Large intestine (tissue), 3 donors: Measurements from ENCODE around the gene HELT. TPM values are rescaled to one million over a fixed set of nuclear protein-coding genes. Genes with fewer than 3 reads are reported as not detected.

ENCODE experiments used
- DNase-seq, 2 donors: peaks; one replicate each; pipeline versions ENCODE4 v3.0.0 to v3.0.0-alpha.2; 2013
- H3K27ac ChIP-seq: one replicate; pipeline ENCODE4 v1.5.1; 2013; ENCODE audit warnings: low read length
- H3K27me3 ChIP-seq: 2 replicates; pipeline ENCODE4 v1.6.1; 2013; ENCODE audit warnings: low read length; ENCODE audit not compliant: control insufficient read depth, insufficient read depth
- H3K36me3 ChIP-seq: 2 replicates; pipeline ENCODE4 v1.6.1; 2013; ENCODE audit warnings: low read length; ENCODE audit not compliant: control insufficient read depth, insufficient read depth
- H3K4me1 ChIP-seq: one replicate; pipeline ENCODE4 v1.6.1; 2013; ENCODE audit warnings: low read length; ENCODE audit not compliant: control insufficient read depth, insufficient read depth
- H3K4me3 ChIP-seq: one replicate; pipeline ENCODE4 v1.5.1; 2013; ENCODE audit warnings: low read length
- H3K9me3 ChIP-seq: one replicate; pipeline ENCODE4 v1.6.1; 2013; ENCODE audit warnings: mild to moderate bottlenecking, low read depth, low read length, moderate library complexity; ENCODE audit not compliant: control insufficient read depth
- WGBS: methylation state at CpG from one replicate; pipeline ENCODE4 v1.1.5; 2013; ENCODE audit warnings: low lambda C conversion rate; ENCODE audit not compliant: insufficient coverage; 5-methylcytosine and 5-hydroxymethylcytosine counted together
- polyA plus RNA-seq: library from polyadenylated mRNA; unstranded; fragments of 120-200 nt; gene quantifications from one replicate; pipeline ENCODE4 v1.2.1, GENCODE V29; 2013

Gene HELT
- polyA plus RNA-seq, 1 donor, result not detected

- DNase-seq, result no peak
- Histone ChIP-seq H3K9me3 (no peaks in the 10 kb centered on the region), H3K27ac (no peak overlapping the region), H3K27me3 (peaks cover 97% of the 10 kb centered on the region), H3K36me3 (no peaks in the 10 kb centered on the region), H3K4me3 (no peak overlapping the region), H3K4me1 (no peaks in the 10 kb centered on the region)
- no CpG with 5 or more reads among the region's 57 CpGs for WGBS
These were observed 1.4 kb downstream of the HELT start for GRCh38 chr4:185019456-185020292.

- Histone ChIP-seq H3K36me3 (no peaks in the 10 kb centered on the region), H3K4me1 (no peaks in the 10 kb centered on the region), H3K27me3 (peaks cover 97% of the 10 kb centered on the region), H3K4me3 (no peak overlapping the region), H3K27ac (no peak overlapping the region), H3K9me3 (no peaks in the 10 kb centered on the region)
- no CpG with 5 or more reads among the region's 48 CpGs for WGBS
- DNase-seq, result no peak
These were observed 2.1 kb downstream of the HELT start for GRCh38 chr4:185020293-185020808.

GRCh38 chr4:185020863-185021761 lies 2.8 kb downstream of the HELT start:
- no peaks in the 10 kb centered on the region for H3K36me3 ChIP-seq
- WGBS, result no CpG with 5 or more reads among the region's 55 CpGs
- no peak overlapping the region for H3K27ac ChIP-seq
- no peak overlapping the region for H3K4me3 ChIP-seq
- H3K27me3 ChIP-seq, result peaks cover 94% of the 10 kb centered on the region
- H3K4me1 ChIP-seq, result no peaks in the 10 kb centered on the region
- H3K9me3 ChIP-seq, result no peaks in the 10 kb centered on the region
- DNase-seq, result no peak

DNA sequence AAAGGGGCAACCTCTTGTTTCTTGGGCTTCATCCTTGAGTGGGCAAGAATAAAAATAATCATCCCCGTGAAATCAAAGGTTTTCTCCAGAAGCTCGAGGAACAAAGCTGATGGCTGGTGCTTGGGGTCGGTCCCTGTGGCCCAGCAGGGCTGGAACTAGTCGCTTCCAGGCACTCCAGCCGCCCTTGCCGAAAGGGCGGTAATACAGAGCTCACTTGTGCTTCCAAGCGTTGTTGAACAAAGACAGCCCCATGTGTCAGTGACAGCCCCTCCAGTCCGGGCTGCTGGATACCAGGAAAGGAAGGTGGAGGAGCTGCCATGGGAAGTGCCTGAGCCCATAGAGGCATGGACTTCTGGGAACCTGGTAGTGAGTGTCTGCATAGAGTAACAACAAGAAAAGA lies 5.2 kb downstream of the HELT start:
- Histone ChIP-seq H3K27ac (no peak overlapping the region), H3K27me3 (peaks cover 73% of the 10 kb centered on the region), H3K4me3 (no peak overlapping the region), H3K9me3 (no peaks in the 10 kb centered on the region), H3K4me1 (no peaks in the 10 kb centered on the region), H3K36me3 (no peaks in the 10 kb centered on the region)
- DNase-seq, result no peak
- no CpG with 5 or more reads among the region's 9 CpGs for WGBS

DNA sequence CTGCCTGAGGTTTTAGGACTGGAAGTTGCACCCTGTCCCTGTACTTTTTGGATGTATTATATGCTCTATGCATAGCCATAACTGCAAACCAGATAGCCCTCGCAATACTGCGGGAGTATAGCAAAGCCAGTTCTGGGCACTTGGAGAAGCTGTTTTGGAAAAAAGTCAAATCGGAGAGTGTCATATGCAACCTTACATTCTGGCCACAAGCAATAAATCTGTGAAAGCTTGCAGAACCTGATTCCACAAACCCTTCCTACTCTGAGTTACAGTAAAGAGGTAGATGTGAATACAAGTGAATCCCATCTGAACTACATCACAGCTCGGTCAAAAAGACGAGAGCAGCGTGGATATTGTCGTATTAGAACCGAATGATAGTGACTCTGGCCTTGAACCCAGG lies 10.3 kb downstream of the HELT start:
- H3K4me1 ChIP-seq, result no peaks in the 10 kb centered on the region

DNA sequence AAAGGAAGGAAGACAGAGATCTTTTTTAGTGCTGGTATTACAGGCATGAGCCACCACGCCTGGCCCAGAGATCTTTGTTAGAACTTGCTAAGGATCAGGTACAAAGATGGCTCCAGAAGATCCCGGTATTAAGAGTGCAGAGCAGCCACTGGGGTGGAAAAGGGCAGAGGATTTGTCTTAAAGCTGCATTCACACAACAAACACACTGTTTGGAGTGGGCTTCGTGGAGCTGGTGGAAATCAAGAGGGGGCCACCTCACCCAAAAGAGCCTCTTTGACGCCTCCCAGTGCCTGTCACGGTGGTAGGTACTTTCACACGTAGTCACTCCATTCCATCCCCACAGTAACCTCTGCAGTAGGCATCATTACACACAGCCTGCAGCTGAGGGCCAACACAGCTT lies 13.3 kb downstream of the HELT start:
- H3K27me3 ChIP-seq, result peaks cover 34% of the 10 kb centered on the region
- no peaks in the 10 kb centered on the region for H3K9me3 ChIP-seq
- H3K4me1 ChIP-seq, result no peaks in the 10 kb centered on the region
- no peak overlapping the region for H3K27ac ChIP-seq
- DNase-seq, result no peak
- H3K4me3 ChIP-seq, result no peak overlapping the region
- WGBS, result no CpG with 5 or more reads among the region's 6 CpGs
- H3K36me3 ChIP-seq, result no peaks in the 10 kb centered on the region

More for the DNA sequence above, 10.3 kb downstream of the HELT start:
- Histone ChIP-seq H3K27me3 (peaks cover 56% of the 10 kb centered on the region), H3K9me3 (no peaks in the 10 kb centered on the region), H3K36me3 (no peaks in the 10 kb centered on the region), H3K27ac (no peak overlapping the region), H3K4me3 (no peak overlapping the region)
- DNase-seq, result no peak
- WGBS, result 83% methylated on average over 1 of the region's 8 CpGs

DNA sequence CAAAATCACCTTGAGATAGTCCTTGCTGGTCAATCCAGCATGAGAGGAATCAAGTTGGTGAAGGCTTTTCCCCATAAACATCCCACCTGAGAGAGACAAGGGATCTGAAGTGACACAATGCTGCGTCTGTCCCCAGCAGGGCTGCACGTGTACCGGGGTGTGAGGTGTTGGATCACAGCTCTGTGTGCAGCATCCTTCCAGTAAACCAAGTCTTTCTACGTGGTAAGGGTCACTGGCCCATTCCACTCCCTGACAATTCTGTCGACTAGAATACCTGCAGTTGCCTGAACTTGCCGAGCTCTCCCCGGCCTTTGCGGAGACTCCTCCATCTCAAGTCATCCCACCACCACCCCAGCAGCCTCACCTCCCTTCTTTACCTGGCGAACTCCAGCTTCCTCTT lies 14.8 kb downstream of the HELT start:
- Histone ChIP-seq H3K4me1 (no peaks in the 10 kb centered on the region), H3K9me3 (no peaks in the 10 kb centered on the region), H3K27ac (no peak overlapping the region), H3K4me3 (no peak overlapping the region), H3K36me3 (no peaks in the 10 kb centered on the region), H3K27me3 (peaks cover 34% of the 10 kb centered on the region)
- no CpG with 5 or more reads among the region's 9 CpGs for WGBS
- DNase-seq, result no peak

DNA sequence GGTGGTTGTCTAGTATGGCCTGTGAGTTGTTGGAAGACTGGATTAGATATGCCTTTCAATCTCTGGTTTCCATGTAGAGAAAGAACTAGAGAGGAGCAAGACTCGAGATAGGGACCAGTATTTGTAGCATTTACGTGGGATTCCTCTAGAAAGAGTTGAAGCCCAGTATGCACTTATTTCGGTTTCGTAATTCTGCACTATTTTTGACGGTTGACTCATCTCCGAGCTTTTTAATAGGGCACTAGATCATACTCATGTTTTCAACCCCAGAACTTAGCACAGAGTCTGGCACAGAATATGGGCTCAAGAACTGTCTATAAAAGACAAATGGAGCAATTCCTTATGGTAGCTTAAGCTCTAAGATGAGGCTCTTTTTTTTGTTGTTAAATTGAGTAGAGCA lies 15.7 kb downstream of the HELT start:
- Histone ChIP-seq H3K4me1 (no peaks in the 10 kb centered on the region), H3K27me3 (peaks cover 28% of the 10 kb centered on the region), H3K27ac (no peak overlapping the region), H3K36me3 (no peaks in the 10 kb centered on the region), H3K9me3 (no peaks in the 10 kb centered on the region), H3K4me3 (no peak overlapping the region)
- WGBS, result 90% methylated on average over 6 of the region's 6 CpGs
- no peak for DNase-seq

DNA sequence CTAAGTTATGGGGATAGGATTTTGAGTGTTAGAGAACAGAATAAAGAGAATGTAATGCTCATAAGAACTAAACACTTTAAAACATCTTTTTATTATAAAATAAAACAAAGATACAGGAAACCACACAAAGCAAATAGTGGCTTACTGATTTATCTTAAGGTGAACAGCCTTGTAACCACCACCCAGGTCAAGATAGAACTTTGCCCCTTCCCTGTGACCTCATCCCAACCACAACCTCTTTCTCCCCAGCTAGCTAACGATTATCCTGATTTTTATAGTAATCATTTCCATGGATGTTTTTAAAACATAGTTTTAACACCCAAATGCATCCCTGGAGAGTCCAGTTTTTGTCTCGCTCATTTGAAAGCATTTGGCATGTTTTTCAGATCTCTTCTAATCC lies 17.0 kb downstream of the HELT start:
- Histone ChIP-seq H3K4me3 (no peak overlapping the region), H3K9me3 (no peaks in the 10 kb centered on the region), H3K27me3 (peaks cover 22% of the 10 kb centered on the region), H3K27ac (no peak overlapping the region), H3K36me3 (no peaks in the 10 kb centered on the region), H3K4me1 (no peaks in the 10 kb centered on the region)
- 100% methylated on average over 1 of the region's 2 CpGs for WGBS
- DNase-seq, result no peak

DNA sequence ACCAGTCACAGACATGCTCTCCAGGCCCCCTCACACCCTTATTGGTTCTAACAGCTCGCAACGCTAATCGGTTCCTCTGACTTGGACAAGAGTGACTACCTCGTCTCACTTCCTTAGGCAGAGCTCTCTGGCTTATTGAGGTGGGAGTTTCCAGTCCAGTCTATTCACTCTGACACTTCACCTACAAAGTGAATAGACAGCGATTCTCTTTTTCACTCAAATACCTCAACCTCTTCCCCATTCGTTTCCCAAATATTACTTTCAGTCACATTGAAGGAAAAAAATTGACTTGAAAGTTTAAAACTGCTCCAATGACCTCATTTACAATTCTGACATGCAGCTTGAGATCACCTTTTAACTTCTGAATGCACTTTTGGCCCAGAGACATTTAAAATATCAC lies 17.7 kb downstream of the HELT start:
- H3K9me3 ChIP-seq, result no peaks in the 10 kb centered on the region
- peaks cover 20% of the 10 kb centered on the region for H3K27me3 ChIP-seq
- no peak overlapping the region for H3K27ac ChIP-seq
- no peaks in the 10 kb centered on the region for H3K36me3 ChIP-seq
- DNase-seq, result no peak
- no peaks in the 10 kb centered on the region for H3K4me1 ChIP-seq
- 83% methylated on average over 2 of the region's 6 CpGs for WGBS
- no peak overlapping the region for H3K4me3 ChIP-seq
